Liver (tissue), 9 donors: Measurements from ENCODE around the gene STXBP4. TPM values are rescaled to one million over a fixed set of nuclear protein-coding genes. Genes with fewer than 3 reads are reported as not detected.

Experiments used
- DNase-seq: peaks from one replicate; pipeline ENCODE4 v3.0.0-alpha.2; 2017; ENCODE audit warnings: low spot score
- H3K27ac ChIP-seq, 2 donors: one replicate each; pipeline ENCODE4 v1.7.0; 2013; ENCODE audit warnings: inconsistent platforms in 2 of 2, low read length in 2 of 2, control low read depth in 1 of 2, low read depth in 1 of 2, mild to moderate bottlenecking in 1 of 2
- H3K27me3 ChIP-seq, 4 donors: one replicate each; pipeline versions ENCODE4 v1.6.1 to v1.7.0; 2013; ENCODE audit warnings: low read length in 3 of 4, inconsistent platforms in 1 of 4, mild to moderate bottlenecking in 1 of 4, moderate library complexity in 1 of 4; ENCODE audit not compliant: control insufficient read depth in 4 of 4, insufficient read depth in 4 of 4
- H3K36me3 ChIP-seq, 4 donors: one replicate each; pipeline versions ENCODE4 v1.6.1 to v1.7.0; 2013; ENCODE audit warnings: low read length in 3 of 4, mild to moderate bottlenecking in 3 of 4, low read depth in 1 of 4, moderate library complexity in 1 of 4; ENCODE audit not compliant: control insufficient read depth in 4 of 4, insufficient read depth in 3 of 4
- H3K4me1 ChIP-seq, 4 donors: one replicate each; pipeline versions ENCODE4 v1.6.1 to v1.7.0; 2013; ENCODE audit warnings: low read length in 3 of 4, mild to moderate bottlenecking in 3 of 4, moderate library complexity in 1 of 4; ENCODE audit not compliant: control insufficient read depth in 4 of 4, insufficient read depth in 4 of 4
- H3K4me3 ChIP-seq, 3 donors: one replicate each; pipeline versions ENCODE4 v1.6.1 to v1.7.0; 2013; ENCODE audit warnings: low read length in 3 of 3, control low read depth in 1 of 3, low read depth in 1 of 3, mild to moderate bottlenecking in 1 of 3
- H3K9ac ChIP-seq, 2 donors: one replicate each; pipeline ENCODE4 v1.7.0; 2013; ENCODE audit warnings: low read length in 2 of 2, mild to moderate bottlenecking in 2 of 2, moderate library complexity in 2 of 2, control low read depth in 1 of 2, low read depth in 1 of 2
- H3K9me3 ChIP-seq, 4 donors: one replicate each; pipeline versions ENCODE4 v1.6.1 to v1.7.0; 2013; ENCODE audit warnings: low read length in 3 of 4; ENCODE audit not compliant: control insufficient read depth in 4 of 4
- CTCF ChIP-seq: fragments of 150-350 bp; IDR thresholded peaks from 2 replicates; pipeline ENCODE4 v1.5.1; 2017; ENCODE audit warnings: improper control_type of control experiment, low read depth, low read length; ENCODE audit not compliant: missing input control
- EGR1 ChIP-seq, 2 donors: IDR thresholded peaks; 2 replicates each; pipeline ENCODE4 v1.6.1; 2016 to 2018; ENCODE audit warnings: antibody characterized with exemption in 2 of 2, low read depth in 2 of 2
- FOXA1 ChIP-seq: IDR thresholded peaks from 2 replicates; pipeline ENCODE4 v1.6.1; 2016; ENCODE audit warnings: antibody characterized with exemption
- FOXA2 ChIP-seq: IDR thresholded peaks from 2 replicates; pipeline ENCODE4 v1.6.1; 2016; ENCODE audit warnings: antibody characterized with exemption
- GABPA ChIP-seq, 2 donors: IDR thresholded peaks in 1 of 2; conservative IDR thresholded peaks in 1 of 2; 2 replicates each; pipeline ENCODE4 v1.6.1; 2016; ENCODE audit warnings: antibody characterized with exemption in 2 of 2, mild to moderate bottlenecking in 1 of 2, moderate library complexity in 1 of 2
- HNF4A ChIP-seq, 2 donors: conservative IDR thresholded peaks; 2 replicates each; pipeline ENCODE4 v1.6.1; 2016; ENCODE audit warnings: antibody characterized with exemption in 2 of 2, mild to moderate bottlenecking in 2 of 2
- HNF4G ChIP-seq: IDR thresholded peaks from 2 replicates; pipeline ENCODE4 v1.6.1; 2016; ENCODE audit warnings: antibody characterized with exemption
- JUND ChIP-seq, 2 donors: IDR thresholded peaks; 2 replicates each; pipeline ENCODE4 v1.6.1; 2016; ENCODE audit warnings: antibody characterized with exemption in 2 of 2
- NR2F2 ChIP-seq: IDR thresholded peaks from 2 replicates; pipeline ENCODE4 v1.6.1; 2016; ENCODE audit warnings: antibody characterized with exemption
- RAD21 ChIP-seq, 2 donors: IDR thresholded peaks; 2 replicates each; pipeline ENCODE4 v1.6.1; 2016; ENCODE audit warnings: antibody characterized with exemption in 2 of 2, mild to moderate bottlenecking in 2 of 2
- REST ChIP-seq: IDR thresholded peaks from 2 replicates; pipeline ENCODE4 v1.6.1; 2016; ENCODE audit warnings: antibody characterized with exemption, mild to moderate bottlenecking
- RXRA ChIP-seq, 2 donors: IDR thresholded peaks; 2 replicates each; pipeline ENCODE4 v1.6.1; 2017 to 2018; ENCODE audit warnings: antibody characterized with exemption in 2 of 2, mild to moderate bottlenecking in 1 of 2
- TAF1 ChIP-seq: conservative IDR thresholded peaks from 2 replicates; pipeline ENCODE4 v1.6.1; 2016; ENCODE audit warnings: antibody characterized with exemption, mild to moderate bottlenecking
- YY1 ChIP-seq: IDR thresholded peaks from 2 replicates; pipeline ENCODE4 v1.6.1; 2016; ENCODE audit warnings: antibody characterized with exemption, mild to moderate bottlenecking
- WGBS: extraction: QIAGEN DNeasy Blood & Tissue Kit; methylation state at CpG from one replicate; pipeline ENCODE4 v1.1.7; 2013; 5-methylcytosine and 5-hydroxymethylcytosine counted together
- polyA plus RNA-seq, 2 donors: library from polyadenylated mRNA; stranded (reverse) in 1 of 2; unstranded in 1 of 2; fragments of 200-250 nt in 1 of 2; fragments of >200 nt in 1 of 2; fragmentation: Nextera tagmentation in 1 of 2; extraction: Ambion mirVana in 1 of 2; gene quantifications; one replicate each; pipeline versions ENCODE4 v1.2.1 to v1.2.3, GENCODE V29; 2013 to 2015
- total RNA-seq, 2 donors: library from RNA; depleted of rRNA; stranded (reverse); fragments of >200 nt; gene quantifications; one replicate each; pipeline ENCODE4 v1.2.3, GENCODE V29; 2014
- TF ChIP-seq, protein P1 (sequence below): IDR thresholded peaks from 2 replicates; pipeline ENCODE4 v1.6.1; 2016; ENCODE audit warnings: antibody characterized with exemption
- TF ChIP-seq, protein P2 (sequence below): IDR thresholded peaks from 2 replicates; pipeline ENCODE4 v1.6.1; 2016; ENCODE audit warnings: antibody characterized with exemption
- TF ChIP-seq, protein P3 (sequence below): IDR thresholded peaks from 2 replicates; pipeline ENCODE4 v1.6.1; 2016; ENCODE audit warnings: antibody characterized with exemption
- donor health status: healthy.
- donor health status: healthy.
- donor health status: healthy.
- donor health status: healthy.
- donor health status: healthy.

STXBP4 gene
- total and polyA plus RNA-seq, 4 donors: 1.5 to 12.6 (median 3.5) TPM

- no peak overlapping the region for H3K4me3 ChIP-seq
- no peaks in the 10 kb centered on the region for H3K9me3 ChIP-seq
- H3K4me1 ChIP-seq: peaks cover 0 to 6% (median 4%) of the 10 kb centered on the region in 4 donors
- no peaks in the 10 kb centered on the region for H3K36me3 ChIP-seq
- no peak for DNase-seq
- WGBS: 91% methylated on average over 7 of the region's 7 CpGs
- no peak overlapping the region for H3K9ac ChIP-seq
- no peaks in the 10 kb centered on the region for H3K27me3 ChIP-seq
- no peak overlapping the region for H3K27ac ChIP-seq
- TF ChIP-seq RAD21 (IDR thresholded peaks at IDR 0.05) (no peak), FOXA1 (no peak), FOXA2 (no peak), TAF1 (no peak), NR2F2 (no peak), REST (no peak)
- TF ChIP-seq, protein P1, sequence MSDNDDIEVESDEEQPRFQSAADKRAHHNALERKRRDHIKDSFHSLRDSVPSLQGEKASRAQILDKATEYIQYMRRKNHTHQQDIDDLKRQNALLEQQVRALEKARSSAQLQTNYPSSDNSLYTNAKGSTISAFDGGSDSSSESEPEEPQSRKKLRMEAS: no peak
- TF ChIP-seq, protein P2, sequence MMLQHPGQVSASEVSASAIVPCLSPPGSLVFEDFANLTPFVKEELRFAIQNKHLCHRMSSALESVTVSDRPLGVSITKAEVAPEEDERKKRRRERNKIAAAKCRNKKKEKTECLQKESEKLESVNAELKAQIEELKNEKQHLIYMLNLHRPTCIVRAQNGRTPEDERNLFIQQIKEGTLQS: no peak
These were observed 193.5 kb downstream of the STXBP4 start for GRCh38 chr17:55161935-55162555.

GRCh38 chr17:55162556-55162946 is 194.0 kb downstream of the STXBP4 start:
- Histone ChIP-seq H3K9me3 (no peaks in the 10 kb centered on the region), H3K36me3 (no peaks in the 10 kb centered on the region), H3K27ac (no peak overlapping the region), H3K27me3 (no peaks in the 10 kb centered on the region), H3K9ac (no peak overlapping the region), H3K4me3 (no peak overlapping the region), H3K4me1 (peaks cover 0 to under 1% (median 0%) of the 10 kb centered on the region in 4 donors)
- no peak for DNase-seq
- no peak for TF ChIP-seq RXRA (IDR thresholded peaks at IDR 0.05)
- TF ChIP-seq, protein P2: no peak

DNA sequence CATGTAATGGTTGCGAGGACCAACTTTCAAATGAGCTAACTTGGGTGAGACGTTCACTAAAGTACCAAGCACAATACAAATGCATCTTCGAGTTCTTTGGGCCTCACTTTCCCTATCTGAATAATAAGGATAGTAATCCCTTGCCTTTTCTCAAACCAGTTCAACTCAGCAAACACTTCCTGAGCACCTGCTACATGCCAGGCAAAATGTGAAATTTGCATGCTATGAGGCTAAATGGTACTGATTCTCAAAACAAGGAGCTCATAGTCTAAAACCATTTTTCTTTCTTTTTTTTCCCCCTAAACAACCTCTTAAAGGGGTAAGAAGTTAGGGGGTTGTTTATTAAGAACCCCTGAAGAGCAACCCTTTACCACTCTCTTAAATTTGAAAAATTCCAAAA is 194.8 kb downstream of the STXBP4 start:
- TF ChIP-seq GABPA (IDR thresholded peaks at IDR 0.05 in 1 of 2, conservative IDR thresholded peaks at IDR 0.05 in 1 of 2): no peak
- TF ChIP-seq FOXA2: no peak
- TF ChIP-seq, protein P3, sequence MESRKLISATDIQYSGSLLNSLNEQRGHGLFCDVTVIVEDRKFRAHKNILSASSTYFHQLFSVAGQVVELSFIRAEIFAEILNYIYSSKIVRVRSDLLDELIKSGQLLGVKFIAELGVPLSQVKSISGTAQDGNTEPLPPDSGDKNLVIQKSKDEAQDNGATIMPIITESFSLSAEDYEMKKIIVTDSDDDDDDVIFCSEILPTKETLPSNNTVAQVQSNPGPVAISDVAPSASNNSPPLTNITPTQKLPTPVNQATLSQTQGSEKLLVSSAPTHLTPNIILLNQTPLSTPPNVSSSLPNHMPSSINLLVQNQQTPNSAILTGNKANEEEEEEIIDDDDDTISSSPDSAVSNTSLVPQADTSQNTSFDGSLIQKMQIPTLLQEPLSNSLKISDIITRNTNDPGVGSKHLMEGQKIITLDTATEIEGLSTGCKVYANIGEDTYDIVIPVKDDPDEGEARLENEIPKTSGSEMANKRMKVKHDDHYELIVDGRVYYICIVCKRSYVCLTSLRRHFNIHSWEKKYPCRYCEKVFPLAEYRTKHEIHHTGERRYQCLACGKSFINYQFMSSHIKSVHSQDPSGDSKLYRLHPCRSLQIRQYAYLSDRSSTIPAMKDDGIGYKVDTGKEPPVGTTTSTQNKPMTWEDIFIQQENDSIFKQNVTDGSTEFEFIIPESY: no peak
- TF ChIP-seq HNF4G: no peak
- TF ChIP-seq EGR1 (IDR thresholded peaks at IDR 0.05; ENCODE audit: low read depth in 2 of 2): no peak
- no peak for TF ChIP-seq RXRA (IDR thresholded peaks at IDR 0.05)
- TF ChIP-seq JUND (IDR thresholded peaks at IDR 0.05): no peak
- TF ChIP-seq HNF4A (conservative IDR thresholded peaks at IDR 0.05): no peak
- TF ChIP-seq TAF1: no peak
- no peak for TF ChIP-seq FOXA1
- TF ChIP-seq YY1: no peak
- no peak for TF ChIP-seq CTCF
- TF ChIP-seq, protein P2: no peak
- TF ChIP-seq RAD21 (IDR thresholded peaks at IDR 0.05): no peak
- no peaks in the 10 kb centered on the region for H3K36me3 ChIP-seq
- no peak for DNase-seq
- no peak overlapping the region for H3K9ac ChIP-seq
- no peaks in the 10 kb centered on the region for H3K9me3 ChIP-seq
- H3K4me3 ChIP-seq: no peak overlapping the region
- no peak overlapping the region for H3K27ac ChIP-seq
- no peaks in the 10 kb centered on the region for H3K27me3 ChIP-seq
- 91% methylated on average over 3 of the region's 3 CpGs for WGBS
- H3K4me1 ChIP-seq: no peaks in the 10 kb centered on the region
